HepG2 (cell line): ENCODE measurements around the gene TUBB8B.
"Not testable (repeated sequence)": the region's sequence is repeated elsewhere in the genome, so short reads cannot be mapped to it uniquely, and the experiment has no call there.

Experiments used
- ATF2 ChIP-seq: sonication (generic); formaldehyde crosslinking; IDR thresholded peaks from 2 replicates; pipeline ENCODE4 v1.4.0; 2020; ENCODE audit warnings: missing genetic modification reagents
- CAMTA2 ChIP-seq: sonication (generic); formaldehyde crosslinking; IDR thresholded peaks from 2 replicates; pipeline ENCODE4 v1.4.0; 2020; ENCODE audit warnings: mild to moderate bottlenecking, missing genetic modification reagents, borderline replicate concordance
- EZH2 ChIP-seq: conservative IDR thresholded peaks from 2 replicates; pipeline ENCODE4 v1.6.1; 2012; ENCODE audit warnings: mild to moderate bottlenecking, low read depth, low read length, moderate library complexity
- FOXP4 ChIP-seq: sonication (generic); formaldehyde crosslinking; IDR thresholded peaks from 2 replicates; pipeline ENCODE4 v1.4.0; 2020; ENCODE audit warnings: missing genetic modification reagents
- KLF16 ChIP-seq, 2 experiments: sonication (generic) in 1 of 2; formaldehyde crosslinking in 1 of 2; IDR thresholded peaks; 2 replicates each; pipeline versions ENCODE4 v1.6.1 to v1.8.0; 2016 to 2023; ENCODE audit warnings: missing genetic modification reagents in 2 of 2, missing compliant biosample characterization in 1 of 2
- PBX3 ChIP-seq: sonication (generic); formaldehyde crosslinking; IDR thresholded peaks from 2 replicates; pipeline ENCODE4 v1.8.1; 2023; ENCODE audit warnings: missing genetic modification reagents, inconsistent platforms, borderline replicate concordance
- PRPF4 ChIP-seq: fragments of 200-400 bp; formaldehyde crosslinking; IDR thresholded peaks from 2 replicates; pipeline ENCODE4 v1.6.1; 2016; ENCODE audit warnings: low read length, low read depth; ENCODE audit not compliant: poor library complexity, severe bottlenecking
- RAD21 ChIP-seq: fragments of 450-650 bp; formaldehyde crosslinking; IDR thresholded peaks from 2 replicates; pipeline ENCODE4 v1.5.0; 2020; ENCODE audit warnings: mild to moderate bottlenecking
- STAG1 ChIP-seq: sonication (generic); formaldehyde crosslinking; IDR thresholded peaks from 2 replicates; pipeline ENCODE4 v1.4.0; 2020; ENCODE audit warnings: missing genetic modification reagents
- ZNF639 ChIP-seq: conservative IDR thresholded peaks from 2 replicates; pipeline ENCODE4 v1.6.1; 2018; ENCODE audit warnings: missing genetic modification reagents
- ZNF749 ChIP-seq: sonication (generic); formaldehyde crosslinking; IDR thresholded peaks from 2 replicates; pipeline ENCODE4 v1.8.0; 2022; ENCODE audit warnings: mild to moderate bottlenecking, missing genetic modification reagents, moderate library complexity, borderline replicate concordance

- TF ChIP-seq ZNF639 (CRISPR knock-in tag); RAD21 (CRISPR knock-in tag); ZNF749 (CRISPR knock-in tag); KLF16 (CRISPR knock-in tag; IDR thresholded peaks at IDR 0.05); ATF2; CAMTA2 (CRISPR knock-in tag); PRPF4; PBX3 (CRISPR knock-in tag); FOXP4; STAG1 (CRISPR knock-in tag); EZH2: not testable (repeated sequence)
These were observed 42.1 kb upstream of the TUBB8B start for GRCh38 chr18:91561-91960.
